ENCODE measurements around the gene THAP2.

The THAP2 gene

DNA sequence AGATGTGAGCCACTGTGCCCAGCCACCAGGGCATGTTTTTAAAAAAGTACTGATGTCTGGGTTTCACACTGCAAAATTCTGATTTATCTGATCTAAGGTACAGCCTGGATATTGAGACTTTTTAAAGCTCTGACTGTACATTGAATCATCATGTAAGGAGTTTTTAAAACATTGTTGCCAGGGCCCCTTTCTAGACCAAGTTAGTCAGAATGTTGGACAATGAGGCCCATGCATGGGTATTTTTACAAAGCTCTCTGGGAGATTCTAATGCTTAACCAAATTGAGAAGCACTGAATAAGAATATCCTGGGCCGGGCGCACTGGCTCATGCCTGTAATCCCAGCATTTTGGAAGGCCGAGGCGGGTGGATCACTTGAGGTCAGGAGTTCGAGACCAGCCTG is 38.5 kb downstream of the THAP2 start:
- DNase-seq (ENCODE audit: low read depth in 1 of 2, low spot score in 1 of 2), result no peak

DNA sequence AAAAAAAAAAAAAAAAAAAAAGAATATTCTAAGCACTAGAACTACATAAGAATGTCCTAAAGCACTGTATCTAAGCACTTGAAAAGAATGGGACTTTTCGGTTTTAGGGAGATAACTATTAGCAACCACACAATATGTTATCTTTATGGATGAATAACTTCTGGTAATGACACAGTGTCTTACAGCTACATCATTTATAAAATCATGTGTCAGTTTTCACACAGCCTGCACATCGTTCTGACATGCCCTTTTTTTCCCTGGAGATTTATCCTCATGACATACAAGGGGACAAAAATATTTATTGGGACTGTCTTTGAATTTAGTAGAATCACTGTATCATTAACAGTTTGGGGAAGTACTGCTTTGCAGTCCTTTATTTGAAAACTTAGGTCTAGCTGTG is 39.1 kb downstream of the THAP2 start:
- no peak for DNase-seq (ENCODE audit: low read depth in 1 of 2, low spot score in 1 of 2)

DNA sequence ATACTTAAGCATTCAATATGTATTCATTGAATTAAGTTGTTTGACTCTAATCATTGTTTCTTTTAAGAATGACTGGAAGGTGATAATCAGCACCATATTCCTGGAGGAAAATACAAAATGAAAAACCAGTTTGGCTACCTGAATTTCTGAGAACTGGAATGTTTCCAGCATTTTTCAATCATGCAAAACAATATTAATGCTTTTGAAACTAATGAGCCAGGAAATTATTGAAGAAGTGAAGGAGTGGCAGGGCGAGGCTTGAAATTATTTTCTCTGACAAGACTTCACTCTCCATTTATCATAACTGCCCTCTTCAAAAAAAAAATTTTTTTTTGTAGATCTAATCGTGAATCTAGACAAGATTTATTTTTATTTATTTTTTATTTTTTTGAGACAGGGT is 40.8 kb downstream of the THAP2 start:
- no peak for DNase-seq (ENCODE audit: low read depth in 1 of 2, low spot score in 1 of 2)

DNA sequence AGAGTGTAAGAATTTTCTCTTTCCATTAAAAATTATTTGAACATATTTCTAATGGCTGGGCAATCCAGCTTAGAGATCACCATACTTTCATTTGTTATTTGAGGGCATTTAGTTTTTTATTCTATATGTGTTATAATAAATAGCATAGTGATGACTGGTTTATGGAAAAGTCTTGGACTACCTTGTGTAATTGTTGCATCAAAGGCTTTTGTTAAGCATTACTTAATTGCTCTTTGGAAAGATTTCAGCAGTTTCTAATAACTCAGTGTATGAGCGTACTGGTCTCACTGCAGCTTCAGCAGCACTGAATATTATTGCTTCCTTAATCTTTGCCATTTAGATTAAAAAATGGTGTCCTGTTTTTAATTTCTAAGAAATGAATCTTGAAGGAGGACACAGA is 44.6 kb downstream of the THAP2 start:
- no peak for DNase-seq (ENCODE audit: low read depth in 1 of 2, low spot score in 1 of 2)

DNA sequence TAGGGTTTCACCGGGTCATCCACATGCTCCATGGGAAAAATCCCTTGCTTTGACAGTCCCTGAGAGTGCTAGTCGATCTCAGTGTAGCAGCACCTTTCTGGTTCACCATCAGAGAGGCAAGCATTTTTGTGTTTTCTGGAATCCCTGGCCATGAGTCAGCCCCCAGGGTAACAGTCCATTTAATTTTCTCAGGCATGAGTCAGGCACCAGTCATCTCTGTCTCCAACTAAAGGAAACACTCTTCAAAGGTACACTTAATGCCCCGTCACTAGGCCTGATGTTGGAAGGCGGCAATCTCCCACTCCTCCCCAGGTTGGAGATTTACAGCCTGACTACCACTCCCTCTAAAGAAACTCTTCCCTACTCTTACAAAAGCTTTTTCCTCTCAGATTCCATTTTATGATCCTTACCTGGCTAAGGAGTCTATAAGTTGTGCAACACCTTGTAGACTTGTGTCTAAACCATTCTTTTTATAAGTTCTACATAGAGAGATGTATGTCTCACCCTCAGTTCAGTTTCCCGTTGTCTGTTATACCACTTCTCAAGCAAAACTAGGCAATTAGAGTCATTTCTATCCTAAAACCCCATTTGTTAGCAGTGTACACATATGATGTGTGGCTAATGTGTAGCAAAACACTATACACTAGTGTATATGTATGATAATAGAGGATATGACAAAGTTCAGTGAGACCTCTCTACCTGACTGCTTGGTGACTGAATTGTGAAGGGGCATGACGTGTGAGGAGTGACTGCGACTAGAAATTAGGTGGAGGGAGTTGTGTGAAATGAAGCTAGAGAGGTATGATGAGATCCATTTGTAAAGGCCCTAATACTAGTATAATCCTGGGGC is 46.4 kb downstream of the THAP2 start:
- DNase-seq (ENCODE audit: low read depth in 1 of 2, low spot score in 1 of 2), result no peak

DNA sequence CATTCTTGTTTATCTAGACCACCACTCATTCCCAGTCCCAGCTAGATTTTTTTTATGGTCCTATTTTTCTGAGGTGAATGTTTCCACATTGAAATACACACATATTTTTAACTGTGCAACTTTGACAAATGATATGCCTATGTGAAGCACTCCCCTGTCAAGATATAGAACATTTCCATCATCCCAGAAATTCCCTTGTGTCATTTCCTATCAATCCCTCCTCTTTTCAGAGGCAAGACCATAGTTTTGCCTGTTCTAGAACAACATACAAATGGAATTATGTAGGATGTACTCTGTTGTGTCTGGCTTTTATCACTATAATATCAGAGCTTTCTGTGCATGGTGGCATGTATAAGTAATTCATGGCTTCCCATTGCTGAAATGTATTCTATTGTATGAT is 54.5 kb downstream of the THAP2 start:
- no peak for DNase-seq (ENCODE audit: low read depth in 1 of 2, low spot score in 1 of 2)

DNA sequence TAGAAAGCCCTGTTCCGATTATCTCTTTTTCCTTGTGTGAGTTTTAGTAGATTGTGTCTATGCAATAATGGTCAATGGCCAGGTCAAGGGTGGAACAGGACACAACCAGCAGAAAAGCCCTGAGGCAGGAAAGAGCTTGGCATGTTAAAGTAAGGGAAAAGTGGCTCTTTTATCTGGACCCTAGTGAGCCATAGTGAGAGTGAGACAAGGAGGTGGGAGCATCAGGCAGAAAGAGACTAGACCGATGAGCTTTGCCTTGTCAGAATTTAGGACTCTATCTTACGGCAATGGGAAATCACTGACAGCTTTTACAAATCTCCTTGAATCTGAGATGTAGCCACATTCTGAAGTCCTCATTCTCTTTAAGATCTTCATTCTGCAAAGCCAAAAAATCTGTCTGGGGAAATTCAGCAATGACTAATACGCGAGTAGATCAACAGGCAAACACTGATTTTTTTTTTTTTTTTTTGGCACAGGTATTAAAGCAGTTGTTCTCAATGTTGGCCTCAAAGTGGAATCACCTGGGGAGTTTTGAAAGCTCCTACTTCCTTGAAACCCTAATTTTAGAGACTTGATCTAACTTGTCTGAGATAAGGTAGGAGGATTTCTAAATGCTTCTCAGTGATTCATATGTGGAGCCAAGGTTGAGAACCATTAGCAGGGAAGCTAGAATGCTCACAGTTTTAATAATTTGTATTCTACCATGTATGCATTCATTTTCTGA is 55.7 kb downstream of the THAP2 start:
- DNase-seq (ENCODE audit: low read depth in 1 of 2, low spot score in 1 of 2), result no peak

DNA sequence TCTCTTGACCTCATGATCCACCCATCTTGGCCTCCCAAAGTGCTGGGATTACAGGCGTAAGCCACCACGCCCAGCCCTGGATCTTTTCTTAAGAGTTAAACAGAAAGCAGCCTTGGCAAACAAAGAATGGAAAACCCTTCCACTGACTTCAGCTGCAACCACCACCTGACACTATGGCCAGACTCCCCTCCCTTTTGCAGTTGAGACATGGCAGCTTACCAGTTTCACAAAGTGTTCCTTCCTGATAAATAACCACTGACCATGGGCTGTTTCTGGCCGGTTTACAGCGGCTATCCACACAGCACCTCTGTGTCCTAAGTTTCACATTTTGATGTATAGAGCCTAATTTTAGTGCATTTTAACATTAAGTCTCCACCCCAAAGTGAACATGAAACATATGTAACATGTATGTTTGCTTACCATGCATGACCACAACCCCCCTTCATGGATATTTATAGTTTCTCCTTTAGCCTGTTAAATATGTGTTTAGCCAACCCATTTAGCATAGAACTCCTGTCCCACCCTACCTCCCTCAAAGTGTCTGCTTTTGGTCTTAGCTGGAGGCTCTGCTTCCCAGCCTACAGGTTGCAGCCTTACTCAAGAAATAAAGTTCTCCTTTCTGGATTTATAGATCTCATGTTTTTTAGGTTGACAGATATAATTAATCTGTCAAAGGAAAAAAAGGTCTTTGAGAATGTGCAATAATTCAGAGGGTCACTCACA is 57.8 kb downstream of the THAP2 start:
- DNase-seq (ENCODE audit: low read depth in 1 of 2, low spot score in 1 of 2), result no peak

DNA sequence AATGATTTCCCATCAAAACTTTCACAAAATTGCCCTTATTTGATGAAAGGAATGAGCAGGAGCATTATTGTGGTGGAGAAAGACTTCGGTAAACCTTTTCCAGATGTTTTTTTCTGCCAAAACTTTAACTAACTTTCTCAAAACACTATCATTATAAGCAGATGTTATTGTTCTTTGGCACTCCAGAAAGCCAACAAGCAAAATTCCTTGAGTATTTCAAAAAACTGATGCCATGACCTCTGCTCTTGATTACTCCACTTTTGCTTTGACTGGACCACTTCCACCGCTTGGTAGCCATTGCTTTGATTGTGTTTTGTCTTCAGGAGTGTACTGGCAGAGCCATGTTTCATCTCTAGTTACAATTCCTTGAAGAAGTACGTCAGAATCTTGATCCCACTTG is 60.9 kb downstream of the THAP2 start:
- DNase-seq (ENCODE audit: low read depth in 1 of 2, low spot score in 1 of 2), result no peak

DNA sequence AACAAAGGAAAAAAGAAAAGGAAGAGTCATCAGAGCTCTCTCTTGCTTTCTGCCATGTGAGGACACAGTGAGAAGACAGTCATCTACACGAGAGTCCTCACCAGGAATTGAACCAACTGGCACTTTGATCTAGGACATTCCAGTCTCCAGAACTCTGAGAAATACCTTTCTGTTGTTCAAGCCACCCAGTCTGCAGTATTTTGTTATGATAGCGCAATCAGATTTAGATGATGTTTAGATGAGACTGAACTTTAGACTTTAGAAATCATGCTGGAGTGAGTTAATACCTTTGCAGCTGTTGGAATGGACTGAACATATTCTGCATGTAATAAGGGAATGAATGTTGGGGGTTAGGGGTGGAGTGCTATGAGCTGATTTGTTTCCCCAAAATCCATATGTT is 62.4 kb downstream of the THAP2 start:
- DNase-seq (ENCODE audit: low read depth in 1 of 2, low spot score in 1 of 2), result no peak

DNA sequence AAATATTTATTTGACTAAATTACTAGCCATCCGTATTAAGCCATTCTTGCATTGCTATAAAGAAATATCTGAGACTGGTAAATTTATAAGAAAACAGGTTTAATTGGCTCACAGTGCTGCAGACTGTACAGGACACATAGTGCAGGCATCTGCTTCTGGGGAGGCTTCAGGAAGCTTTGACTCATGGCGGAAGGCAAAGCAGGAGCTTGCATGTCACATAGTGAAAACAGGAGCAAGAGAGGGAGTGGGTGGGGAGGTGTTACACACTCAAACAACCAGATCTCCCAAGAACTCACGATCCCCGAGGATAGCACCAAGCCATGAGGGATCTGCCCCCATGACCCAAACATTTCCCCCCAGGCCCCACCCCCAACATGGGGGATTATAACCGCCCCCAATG is 63.9 kb downstream of the THAP2 start:
- no peak for DNase-seq (ENCODE audit: low read depth in 1 of 2, low spot score in 1 of 2)

All from stimulated activated CD4-positive, alpha-beta T cell treated with anti-CD3 and anti-CD28 coated beads, Interleukin-15, amount 100 ng/mL, for 1 hour (primary cell).